Measurements from ENCODE around the gene PDILT.

PDILT gene

GRCh38 chr16:20397468-20398074 is 7.0 kb downstream of the PDILT start:
- no peak for TF ChIP-seq JUND (IDR thresholded peaks at IDR 0.05; ENCODE audit: low read depth)
- in situ Hi-C loops (cut with HindIII; ENCODE audit: low pct_unique_long_range_greater_than_20kb, low sequenced_read_pairs), result no loop called here
- DNase-seq (ENCODE audit: low read depth in 1 of 2, low spot score in 1 of 2), result no peak

- DNase-seq (ENCODE audit: low read depth in 1 of 2, low spot score in 1 of 2), result no peak
- no peak for TF ChIP-seq JUND (IDR thresholded peaks at IDR 0.05; ENCODE audit: low read depth)
- in situ Hi-C loops (cut with HindIII; ENCODE audit: low pct_unique_long_range_greater_than_20kb, low sequenced_read_pairs), result no loop called here
Measured at GRCh38 chr16:20396846-20397467, 7.6 kb downstream of the PDILT start.

- in situ Hi-C loops (cut with HindIII; ENCODE audit: low pct_unique_long_range_greater_than_20kb, low sequenced_read_pairs), result no loop called here
- no peak for TF ChIP-seq JUND (IDR thresholded peaks at IDR 0.05; ENCODE audit: low read depth)
- DNase-seq (ENCODE audit: low read depth in 1 of 2, low spot score in 1 of 2), result no peak
Measured at GRCh38 chr16:20395946-20396345, 8.6 kb downstream of the PDILT start.

- TF ChIP-seq JUND (IDR thresholded peaks at IDR 0.05; ENCODE audit: low read depth), result no peak
- DNase-seq (ENCODE audit: low read depth in 1 of 2, low spot score in 1 of 2), result no peak
- in situ Hi-C loops (cut with HindIII; ENCODE audit: low pct_unique_long_range_greater_than_20kb, low sequenced_read_pairs), result no loop called here
Measured at GRCh38 chr16:20393801-20394577, 10.5 kb downstream of the PDILT start.

DNA sequence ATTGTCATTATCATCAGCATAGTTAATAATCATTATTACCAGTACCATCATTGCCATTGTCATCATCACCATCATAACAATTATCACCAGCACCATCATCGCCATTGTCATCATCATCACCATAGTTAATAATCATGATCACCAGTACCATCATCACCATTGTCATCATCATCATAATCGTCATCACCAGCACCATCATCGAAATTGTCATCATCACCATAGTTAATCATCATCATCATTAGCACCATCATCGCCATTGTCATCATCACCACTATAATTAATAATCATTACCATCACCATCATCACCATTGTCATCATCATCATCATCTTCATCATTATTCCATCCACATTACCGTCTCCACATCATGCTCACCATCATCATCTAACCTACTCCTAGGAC is 13.5 kb downstream of the PDILT start:
- in situ Hi-C loops (cut with HindIII; ENCODE audit: low pct_unique_long_range_greater_than_20kb, low sequenced_read_pairs), result no loop called here
- DNase-seq (ENCODE audit: low read depth in 1 of 2, low spot score in 1 of 2), result no peak
- TF ChIP-seq JUND (IDR thresholded peaks at IDR 0.05; ENCODE audit: low read depth), result no peak

DNA sequence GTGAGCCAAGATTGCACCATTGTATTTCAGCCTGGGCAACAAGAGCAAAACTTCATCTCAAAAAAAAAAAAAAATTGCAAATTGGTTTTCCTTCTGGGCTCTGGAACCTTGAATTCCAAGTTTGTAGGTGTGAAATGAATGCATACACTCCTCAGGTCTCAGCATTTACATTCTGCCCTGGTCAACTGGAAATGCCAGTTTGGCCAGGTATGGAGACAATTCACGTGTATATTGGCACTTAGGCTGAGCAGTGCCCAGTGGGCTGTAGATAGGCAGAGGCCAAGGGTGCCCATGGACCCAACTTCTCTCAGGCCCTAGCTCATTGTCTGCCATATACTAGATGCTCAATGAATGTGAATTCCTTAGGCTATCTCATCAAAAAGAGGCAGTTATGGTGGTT is 15.7 kb downstream of the PDILT start:
- DNase-seq (ENCODE audit: low read depth in 1 of 2, low spot score in 1 of 2), result peak; percentile 41 to 82
- TF ChIP-seq JUND (IDR thresholded peaks at IDR 0.05; ENCODE audit: low read depth), result no peak
- in situ Hi-C loops (cut with HindIII; ENCODE audit: low pct_unique_long_range_greater_than_20kb, low sequenced_read_pairs), result no loop called here

DNA sequence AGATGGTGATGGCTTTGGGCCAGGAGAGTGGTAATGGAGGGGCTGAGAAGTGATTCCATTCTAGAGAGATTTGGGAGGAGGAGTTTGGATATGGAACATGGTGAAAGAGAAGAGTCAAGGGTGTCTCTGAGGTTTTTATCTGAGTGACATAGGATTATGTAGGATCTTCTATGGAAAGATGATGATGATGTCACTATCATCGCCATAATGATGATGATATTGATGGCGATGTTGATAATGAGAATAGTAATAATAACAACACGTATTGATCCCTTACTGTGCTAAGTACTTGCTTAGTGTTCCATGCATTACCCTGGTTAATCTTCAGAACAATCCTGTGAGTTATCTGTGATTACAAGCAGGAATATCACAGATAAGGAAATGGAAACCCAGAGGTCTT is 16.6 kb downstream of the PDILT start:
- TF ChIP-seq JUND (IDR thresholded peaks at IDR 0.05; ENCODE audit: low read depth), result no peak
- in situ Hi-C loops (cut with HindIII; ENCODE audit: low pct_unique_long_range_greater_than_20kb, low sequenced_read_pairs), result no loop called here

GRCh38 chr16:20385844-20386832 is 18.4 kb downstream of the PDILT start:
- no peak for TF ChIP-seq JUND (IDR thresholded peaks at IDR 0.05; ENCODE audit: low read depth)
- in situ Hi-C loops (cut with HindIII; ENCODE audit: low pct_unique_long_range_greater_than_20kb, low sequenced_read_pairs), result no loop called here
- peak; percentile 48 to 66 for DNase-seq (ENCODE audit: low read depth in 1 of 2, low spot score in 1 of 2)

More for the DNA sequence above, 16.6 kb downstream of the PDILT start:
- DNase-seq (ENCODE audit: low read depth in 1 of 2, low spot score in 1 of 2), result no peak

GRCh38 chr16:20383106-20384029 is 21.2 kb downstream of the PDILT start:
- no peak for TF ChIP-seq JUND (IDR thresholded peaks at IDR 0.05; ENCODE audit: low read depth)
- in situ Hi-C loops (cut with HindIII; ENCODE audit: low pct_unique_long_range_greater_than_20kb, low sequenced_read_pairs), result no loop called here
- DNase-seq (ENCODE audit: low read depth in 1 of 2, low spot score in 1 of 2), result peak; percentile 45 to 78

DNA sequence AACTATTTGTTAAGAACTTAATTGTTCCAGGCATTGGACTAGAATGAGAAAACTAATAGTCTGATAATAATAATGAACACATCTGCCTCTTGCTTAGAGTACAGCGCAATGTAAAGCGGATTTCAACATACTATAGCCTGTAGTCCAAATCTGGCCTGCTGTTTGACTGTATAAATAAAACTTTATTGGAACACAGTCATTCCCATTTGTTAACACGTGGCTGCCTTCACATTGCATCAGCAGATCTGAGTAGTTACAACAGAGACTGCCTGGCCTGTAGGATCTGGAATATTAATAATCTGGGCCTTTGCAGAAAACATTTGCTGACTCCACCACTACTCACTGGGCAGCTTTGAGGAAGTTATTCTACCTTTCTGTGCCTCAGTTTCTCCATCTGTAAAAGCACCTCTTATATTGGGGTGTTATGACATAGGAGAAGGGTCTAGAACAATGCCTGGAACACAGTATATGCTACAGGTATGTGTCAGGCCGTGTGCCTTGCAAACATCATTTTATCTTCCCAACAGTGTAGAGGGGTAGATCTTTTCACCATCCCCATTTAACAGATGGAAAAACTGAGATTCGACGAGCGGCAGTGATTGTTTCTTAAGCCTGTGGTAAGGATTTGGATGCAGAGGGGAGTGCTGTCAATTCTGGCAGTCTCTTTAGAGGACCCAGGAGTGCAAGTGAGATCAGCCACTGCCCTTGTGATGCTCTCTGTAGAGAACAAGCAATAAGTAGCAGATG is 22.2 kb downstream of the PDILT start:
- TF ChIP-seq JUND (IDR thresholded peaks at IDR 0.05; ENCODE audit: low read depth), result no peak
- DNase-seq (ENCODE audit: low read depth in 1 of 2, low spot score in 1 of 2), result no peak
- in situ Hi-C loops (cut with HindIII; ENCODE audit: low pct_unique_long_range_greater_than_20kb, low sequenced_read_pairs), result no loop called here

DNA sequence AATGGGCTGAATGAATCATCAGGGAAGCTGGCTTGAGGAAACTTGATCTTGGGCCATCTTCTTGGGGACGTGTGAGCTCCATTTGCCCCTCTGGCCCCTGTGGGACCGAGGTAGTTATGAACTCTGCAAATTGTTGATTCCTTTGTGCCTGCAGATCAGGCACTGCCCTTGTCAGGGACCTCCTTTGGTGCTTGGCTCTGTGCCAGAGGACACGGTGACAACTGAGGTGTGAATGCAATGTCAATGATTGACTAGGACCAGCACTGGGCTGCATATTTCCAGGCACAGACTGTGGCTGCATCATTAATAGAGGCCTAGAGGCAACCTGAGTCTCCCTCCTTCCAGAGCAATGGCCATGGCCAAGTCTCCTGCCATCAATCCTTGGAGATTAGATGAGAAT is 23.8 kb downstream of the PDILT start:
- in situ Hi-C loops (cut with HindIII; ENCODE audit: low pct_unique_long_range_greater_than_20kb, low sequenced_read_pairs), result no loop called here
- no peak for TF ChIP-seq JUND (IDR thresholded peaks at IDR 0.05; ENCODE audit: low read depth)
- DNase-seq (ENCODE audit: low read depth in 1 of 2, low spot score in 1 of 2), result no peak
